ENCODE measurements around the gene NCOR1. TPM values are rescaled to one million over a fixed set of nuclear protein-coding genes. Genes with fewer than 3 reads are reported as not detected.

NCOR1 gene
- total and polyA plus RNA-seq, 10 of the 15 experiments (the other 5 are each of a cell fraction or from before 2014, with no cell fraction given), result 34.5 to 135 (median 82.9) TPM

DNA sequence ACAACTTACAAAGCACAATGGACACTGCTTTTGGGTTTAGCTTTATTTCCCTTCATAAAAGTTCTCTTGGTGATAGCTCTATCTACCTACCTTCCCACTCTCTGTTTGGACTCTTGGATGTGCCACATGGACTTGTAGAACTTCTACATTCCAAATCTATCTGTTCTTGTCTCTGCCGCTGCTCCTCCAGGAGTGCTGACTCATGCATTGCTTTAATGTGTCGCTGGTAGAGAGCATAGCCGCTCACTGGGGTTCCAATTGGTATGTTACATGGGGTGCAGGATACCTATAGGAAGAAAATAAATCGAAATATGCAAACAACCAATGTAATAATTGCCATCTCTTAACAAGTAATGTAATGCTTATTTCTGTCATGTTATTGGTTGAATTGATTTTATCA lies 123.6 kb downstream of the NCOR1 start:
- intact Hi-C loops (cut with micrococcal nuclease; ENCODE audit: unreplicated experiment) (no loop called here), in situ Hi-C loops (cut with MboI) (no loop called here)
- no peak overlapping the region for H3K4me2 ChIP-seq (ENCODE audit: control insufficient read depth, insufficient read depth)

GRCh38 chr17:16086957-16087356 lies 128.4 kb downstream of the NCOR1 start:
- CTCF ChIA-PET, result no interaction called here
- RAD21 ChIA-PET (ENCODE audit: unreplicated experiment), result no interaction called here
- H3K9ac ChIP-seq (ENCODE audit: control insufficient read depth, insufficient read depth, low read length), result no peak overlapping the region
- no peak overlapping the region for H2AFZ ChIP-seq (ENCODE audit: control insufficient read depth, low read depth, low read length)
- no peaks in the 10 kb centered on the region for H3K79me2 ChIP-seq (ENCODE audit: control insufficient read depth, insufficient read depth, low read length)
- H3K27ac ChIP-seq (ENCODE audit: control insufficient read depth, insufficient read depth), result no peak overlapping the region
- H3K36me3 ChIP-seq (ENCODE audit: control insufficient read depth in 2 of 2, insufficient read depth in 2 of 2, low read length in 1 of 2), result peaks cover 0 to 20% of the 10 kb centered on the region in 2 experiments; a peak in 3 of 4 replicates
- no peaks in the 10 kb centered on the region for H4K20me1 ChIP-seq (ENCODE audit: control insufficient read depth, insufficient read depth)
- intact Hi-C loops (cut with micrococcal nuclease; ENCODE audit: unreplicated experiment) (no loop called here), in situ Hi-C loops (cut with MboI) (no loop called here)
- no peak for ATAC-seq
- no peaks in the 10 kb centered on the region for H3K9me3 ChIP-seq (replicated peaks; ENCODE audit: control insufficient read depth, insufficient read depth, low read length)
- H3K4me2 ChIP-seq (ENCODE audit: control insufficient read depth, insufficient read depth), result no peak overlapping the region
- WGBS (ENCODE audit: insufficient coverage, insufficient replicate concordance, low lambda C conversion rate, missing lambda C conversion rate), result 57% methylated on average over 10 of the region's 10 CpGs
- TF ChIP-seq SRF (IDR thresholded peaks at IDR 0.05; ENCODE audit: low read depth in 2 of 2, low read length in 2 of 2), result no peak
- TF ChIP-seq BHLHE40 (IDR thresholded peaks at IDR 0.05; ENCODE audit: borderline replicate concordance in 1 of 2, low read depth in 2 of 2, low read length in 1 of 2), result 0 out of 4 replicates have a peak, but pooled peaks of 1 of the 2 experiments have one; percentile 8
- TF ChIP-seq BACH1 (IDR thresholded peaks at IDR 0.05; ENCODE audit: borderline replicate concordance), result no peak
- TF ChIP-seq, protein P1, sequence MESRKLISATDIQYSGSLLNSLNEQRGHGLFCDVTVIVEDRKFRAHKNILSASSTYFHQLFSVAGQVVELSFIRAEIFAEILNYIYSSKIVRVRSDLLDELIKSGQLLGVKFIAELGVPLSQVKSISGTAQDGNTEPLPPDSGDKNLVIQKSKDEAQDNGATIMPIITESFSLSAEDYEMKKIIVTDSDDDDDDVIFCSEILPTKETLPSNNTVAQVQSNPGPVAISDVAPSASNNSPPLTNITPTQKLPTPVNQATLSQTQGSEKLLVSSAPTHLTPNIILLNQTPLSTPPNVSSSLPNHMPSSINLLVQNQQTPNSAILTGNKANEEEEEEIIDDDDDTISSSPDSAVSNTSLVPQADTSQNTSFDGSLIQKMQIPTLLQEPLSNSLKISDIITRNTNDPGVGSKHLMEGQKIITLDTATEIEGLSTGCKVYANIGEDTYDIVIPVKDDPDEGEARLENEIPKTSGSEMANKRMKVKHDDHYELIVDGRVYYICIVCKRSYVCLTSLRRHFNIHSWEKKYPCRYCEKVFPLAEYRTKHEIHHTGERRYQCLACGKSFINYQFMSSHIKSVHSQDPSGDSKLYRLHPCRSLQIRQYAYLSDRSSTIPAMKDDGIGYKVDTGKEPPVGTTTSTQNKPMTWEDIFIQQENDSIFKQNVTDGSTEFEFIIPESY (IDR thresholded peaks at IDR 0.05), result peak; percentile 81; the same call in 1 of the 2 replicates
- TSS peak; percentile 9 for BruUV-seq (replicated peaks)
- H3K4me3 ChIP-seq, result no peak overlapping the region
- no peaks in the 10 kb centered on the region for H3K27me3 ChIP-seq (replicated peaks in 1 of 2; ENCODE audit: control insufficient read depth in 2 of 2, insufficient read depth in 2 of 2, low read length in 1 of 2)
- SMC1A ChIA-PET (ENCODE audit: uncharacterized antibody, unreplicated experiment), result no interaction called here
- DNase-seq (ENCODE audit: low read depth, low spot score), result no peak
- POLR2A ChIA-PET, result no interaction called here
- no peak for FAIRE-seq
- H3K4me1 ChIP-seq (ENCODE audit: control insufficient read depth, insufficient read depth, low read length), result no peaks in the 10 kb centered on the region

More for the DNA sequence above, 123.6 kb downstream of the NCOR1 start:
- POLR2A ChIA-PET, result interaction anchor here (0.6 kb wide), 1 partner anchor 9 kb away, joined by 4 read pairs; no protein-coding TSS in a partner anchor
- SMC1A ChIA-PET (ENCODE audit: uncharacterized antibody, unreplicated experiment), result no interaction called here
- WGBS (ENCODE audit: insufficient coverage, insufficient replicate concordance, low lambda C conversion rate, missing lambda C conversion rate), result over 99% methylated on average over 4 of the region's 4 CpGs
- H3K9ac ChIP-seq (ENCODE audit: control insufficient read depth, insufficient read depth, low read length), result no peak overlapping the region
- no peaks in the 10 kb centered on the region for H4K20me1 ChIP-seq (ENCODE audit: control insufficient read depth, insufficient read depth)
- FAIRE-seq (no peak), ATAC-seq (no peak), DNase-seq (ENCODE audit: low read depth, low spot score) (no peak)
- no peaks in the 10 kb centered on the region for H3K79me2 ChIP-seq (ENCODE audit: control insufficient read depth, insufficient read depth, low read length)
- H2AFZ ChIP-seq (ENCODE audit: control insufficient read depth, low read depth, low read length), result no peak overlapping the region
- H3K9me3 ChIP-seq (replicated peaks; ENCODE audit: control insufficient read depth, insufficient read depth, low read length), result no peaks in the 10 kb centered on the region
- peaks cover 0 to 27% of the 10 kb centered on the region in 2 experiments; a peak in 3 of 4 replicates for H3K36me3 ChIP-seq (ENCODE audit: control insufficient read depth in 2 of 2, insufficient read depth in 2 of 2, low read length in 1 of 2)
- no peak overlapping the region for H3K27ac ChIP-seq (ENCODE audit: control insufficient read depth, insufficient read depth)
- RAD21 ChIA-PET (ENCODE audit: unreplicated experiment), result no interaction called here
- H3K27me3 ChIP-seq (replicated peaks in 1 of 2; ENCODE audit: control insufficient read depth in 2 of 2, insufficient read depth in 2 of 2, low read length in 1 of 2), result no peaks in the 10 kb centered on the region
- no peaks in the 10 kb centered on the region for H3K4me1 ChIP-seq (ENCODE audit: control insufficient read depth, insufficient read depth, low read length)
- H3K4me3 ChIP-seq, result no peak overlapping the region
- CTCF ChIA-PET, result interaction anchor here (1.1 kb wide), 1 partner anchor 8 kb away, joined by 3 read pairs; no protein-coding TSS in a partner anchor
- TF ChIP-seq SREBF2 (IDR thresholded peaks at IDR 0.05; ENCODE audit: low read length) (no peak), RFX5 (IDR thresholded peaks at IDR 0.05; ENCODE audit: low read depth, low read length) (no peak), PML (IDR thresholded peaks at IDR 0.05; ENCODE audit: low read length) (no peak), RUNX3 (IDR thresholded peaks at IDR 0.05; ENCODE audit: low read length) (no peak), RB1 (IDR thresholded peaks at IDR 0.05; ENCODE audit: borderline replicate concordance) (no peak), NR2C2 (IDR thresholded peaks at IDR 0.05; ENCODE audit: borderline replicate concordance, control insufficient read depth, insufficient read length, low read depth) (no peak), HDAC6 (IDR thresholded peaks at IDR 0.05; ENCODE audit: unreplicated experiment) (no peak), SMC3 (IDR thresholded peaks at IDR 0.05; ENCODE audit: borderline replicate concordance, low read length) (no peak), MEF2A (IDR thresholded peaks at IDR 0.05; ENCODE audit: insufficient read depth, low read depth, low read length) (no peak), STAT3 (IDR thresholded peaks at IDR 0.05; ENCODE audit: low read depth, low read length) (no peak), TARDBP (IDR thresholded peaks at IDR 0.05; ENCODE audit: borderline replicate concordance) (no peak), SRF (IDR thresholded peaks at IDR 0.05; ENCODE audit: low read depth in 2 of 2, low read length in 2 of 2) (no peak), SIX5 (IDR thresholded peaks at IDR 0.05; ENCODE audit: low read depth, low read length, severe bottlenecking) (no peak)
- no TSS peak for BruUV-seq (replicated peaks)

Data from GM12878 (cell line).